ENCODE measurements around the gene PROK2.

PROK2 gene

DNA sequence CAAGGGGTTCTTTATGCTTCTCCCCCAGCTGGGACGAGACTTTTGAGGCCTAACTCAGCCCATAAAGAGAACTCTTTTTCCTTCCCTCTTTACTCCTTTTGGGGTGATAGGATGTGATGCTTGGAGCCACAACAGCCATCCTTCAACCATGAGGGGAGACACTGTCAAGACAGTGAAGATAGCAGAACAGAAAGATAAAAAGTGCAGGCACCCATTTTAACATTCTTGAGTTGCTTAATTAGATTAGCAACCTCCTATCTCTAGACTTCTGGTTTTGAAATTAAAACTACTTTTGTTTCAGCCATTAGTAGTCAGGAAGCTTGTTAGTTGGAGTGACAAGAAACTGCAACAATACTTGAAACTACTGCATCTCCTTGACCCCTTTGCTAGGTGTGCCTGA is 24.8 kb downstream of the PROK2 start:
- Histone ChIP-seq H3K9me3 (ENCODE audit: insufficient read depth, low read depth, low read length) (no peaks in the 10 kb centered on the region), H3F3A (ENCODE audit: low read depth) (no peaks in the 10 kb centered on the region), H3K4me1 (ENCODE audit: insufficient read depth, low read length, poor library complexity, severe bottlenecking) (no peaks in the 10 kb centered on the region), H3K27me3 (ENCODE audit: insufficient read depth, low read length, poor library complexity, severe bottlenecking) (peaks cover 36% of the 10 kb centered on the region), H3K36me3 (ENCODE audit: insufficient read depth, low read length) (no peaks in the 10 kb centered on the region), H3K9me2 (replicated peaks; ENCODE audit: low read depth, low read length) (no peaks in the 10 kb centered on the region), H3K4me3 (ENCODE audit: low read length, poor library complexity, severe bottlenecking) (no peak overlapping the region), H4K20me1 (ENCODE audit: insufficient read depth, low read length, poor library complexity, severe bottlenecking) (no peaks in the 10 kb centered on the region), H3K9ac (ENCODE audit: low read depth, low read length, poor library complexity, severe bottlenecking) (no peak overlapping the region), H2AFZ (ENCODE audit: low read length) (no peak overlapping the region), H3K4me2 (ENCODE audit: low read depth, low read length, poor library complexity, severe bottlenecking) (no peak overlapping the region), H3K79me2 (ENCODE audit: insufficient read depth, low read length) (no peaks in the 10 kb centered on the region)
- TF ChIP-seq CTCF (conservative IDR thresholded peaks at IDR 0.05; ENCODE audit: low read length) (no peak), EZH2phosphoT487 (IDR thresholded peaks at IDR 0.05; ENCODE audit: borderline replicate concordance) (no peak)

GRCh38 chr3:71759401-71759800 is 25.5 kb downstream of the PROK2 start:
- Histone ChIP-seq H2AFZ (ENCODE audit: low read length) (no peak overlapping the region), H4K20me1 (ENCODE audit: insufficient read depth, low read length, poor library complexity, severe bottlenecking) (no peaks in the 10 kb centered on the region), H3K9me3 (ENCODE audit: insufficient read depth, low read depth, low read length) (no peaks in the 10 kb centered on the region), H3F3A (ENCODE audit: low read depth) (no peaks in the 10 kb centered on the region), H3K4me3 (ENCODE audit: low read length, poor library complexity, severe bottlenecking) (no peak overlapping the region), H3K4me2 (ENCODE audit: low read depth, low read length, poor library complexity, severe bottlenecking) (no peak overlapping the region), H3K79me2 (ENCODE audit: insufficient read depth, low read length) (no peaks in the 10 kb centered on the region), H3K36me3 (ENCODE audit: insufficient read depth, low read length) (no peaks in the 10 kb centered on the region), H3K27me3 (ENCODE audit: insufficient read depth, low read length, poor library complexity, severe bottlenecking) (peaks cover 36% of the 10 kb centered on the region), H3K9me2 (replicated peaks; ENCODE audit: low read depth, low read length) (no peaks in the 10 kb centered on the region), H3K4me1 (ENCODE audit: insufficient read depth, low read length, poor library complexity, severe bottlenecking) (no peaks in the 10 kb centered on the region), H3K9ac (ENCODE audit: low read depth, low read length, poor library complexity, severe bottlenecking) (no peak overlapping the region)
- TF ChIP-seq EZH2phosphoT487 (IDR thresholded peaks at IDR 0.05; ENCODE audit: borderline replicate concordance) = no peak
- TF ChIP-seq CTCF (conservative IDR thresholded peaks at IDR 0.05; ENCODE audit: low read length) = no peak

- H3K79me2 ChIP-seq (ENCODE audit: insufficient read depth, low read length) = no peaks in the 10 kb centered on the region
- no peaks in the 10 kb centered on the region for H3K4me1 ChIP-seq (ENCODE audit: insufficient read depth, low read length, poor library complexity, severe bottlenecking)
- no peak overlapping the region for H2AFZ ChIP-seq (ENCODE audit: low read length)
- no peak for TF ChIP-seq EZH2phosphoT487 (IDR thresholded peaks at IDR 0.05; ENCODE audit: borderline replicate concordance)
- TF ChIP-seq CTCF (conservative IDR thresholded peaks at IDR 0.05; ENCODE audit: low read length) = no peak
- no peaks in the 10 kb centered on the region for H3K9me3 ChIP-seq (ENCODE audit: insufficient read depth, low read depth, low read length)
- no peaks in the 10 kb centered on the region for H4K20me1 ChIP-seq (ENCODE audit: insufficient read depth, low read length, poor library complexity, severe bottlenecking)
- no peak overlapping the region for H3K4me3 ChIP-seq (ENCODE audit: low read length, poor library complexity, severe bottlenecking)
- H3K36me3 ChIP-seq (ENCODE audit: insufficient read depth, low read length) = no peaks in the 10 kb centered on the region
- peaks cover 36% of the 10 kb centered on the region for H3K27me3 ChIP-seq (ENCODE audit: insufficient read depth, low read length, poor library complexity, severe bottlenecking)
- H3K9me2 ChIP-seq (replicated peaks; ENCODE audit: low read depth, low read length) = no peaks in the 10 kb centered on the region
- H3F3A ChIP-seq (ENCODE audit: low read depth) = no peaks in the 10 kb centered on the region
- no peak overlapping the region for H3K9ac ChIP-seq (ENCODE audit: low read depth, low read length, poor library complexity, severe bottlenecking)
- no peak overlapping the region for H3K4me2 ChIP-seq (ENCODE audit: low read depth, low read length, poor library complexity, severe bottlenecking)
Measured at GRCh38 chr3:71758091-71758490, 26.9 kb downstream of the PROK2 start.
